CD4-positive, alpha-beta T cell treated with Interleukin-1 beta for 1 hour (primary cell): ENCODE results near the gene MAGOH.

ENCODE experiments used
- DNase-seq, 2 donors: peaks; one replicate each; pipeline ENCODE4 v3.0.0-alpha.2; 2020 to 2022

Gene MAGOH

GRCh38 chr1:53270107-53270506 is 31.8 kb upstream of the MAGOH start:
- no peak for DNase-seq

- DNase-seq: no peak
Observed at GRCh38 chr1:53267761-53268160, 29.4 kb upstream of the MAGOH start.

DNA sequence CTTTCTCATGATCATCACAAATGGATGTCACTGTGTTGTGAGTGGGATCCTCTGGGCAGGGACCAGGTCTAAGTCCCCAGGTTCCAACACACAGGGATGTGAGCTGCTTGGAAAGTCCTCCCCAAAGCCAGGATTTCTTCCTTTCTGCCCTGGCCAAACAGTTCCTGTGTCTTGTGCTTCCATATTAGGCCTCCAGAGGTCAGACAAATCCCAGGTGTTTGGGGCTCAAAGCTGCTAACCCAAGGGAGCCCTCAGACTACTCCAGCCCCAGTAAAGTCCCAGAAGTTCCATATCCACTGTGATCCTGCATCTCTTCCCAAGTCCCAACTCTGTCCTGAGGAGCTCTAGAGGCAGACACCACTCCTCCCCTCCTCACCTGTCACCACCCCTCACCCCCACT is 27.7 kb upstream of the MAGOH start:
- DNase-seq: no peak

GRCh38 chr1:53265581-53265980 is 27.3 kb upstream of the MAGOH start:
- DNase-seq: no peak

GRCh38 chr1:53264048-53264447 is 25.7 kb upstream of the MAGOH start:
- DNase-seq: no peak

GRCh38 chr1:53262000-53262399 is 23.7 kb upstream of the MAGOH start:
- DNase-seq: no peak

DNA sequence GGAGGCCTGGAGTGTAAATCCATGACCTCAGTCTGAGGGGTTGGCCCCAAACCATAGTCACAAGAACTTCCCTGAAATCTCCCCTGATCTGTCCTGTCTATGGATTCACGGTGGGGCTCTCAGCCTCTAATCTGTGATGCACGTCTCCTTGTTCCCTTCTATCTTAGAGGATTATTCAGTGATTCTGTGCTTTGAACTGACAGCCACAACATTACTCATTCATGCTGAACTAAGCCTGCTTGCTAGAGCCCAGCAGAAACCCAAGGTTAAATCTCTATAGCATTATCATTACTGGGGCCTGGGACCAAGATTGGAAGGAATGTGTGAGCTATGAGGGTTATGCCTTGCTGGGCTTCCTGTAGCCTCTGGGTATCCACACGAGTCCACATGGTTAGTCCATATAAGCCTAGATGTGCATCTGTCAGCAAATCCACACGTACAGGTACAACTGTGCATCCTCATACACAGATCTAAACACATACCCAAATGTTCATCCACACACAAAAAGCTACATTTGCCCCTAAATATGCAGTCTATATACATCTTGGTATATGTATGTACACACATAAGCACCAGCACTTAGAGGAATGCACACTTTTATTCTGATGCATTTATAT is 22.4 kb upstream of the MAGOH start:
- no peak for DNase-seq

DNA sequence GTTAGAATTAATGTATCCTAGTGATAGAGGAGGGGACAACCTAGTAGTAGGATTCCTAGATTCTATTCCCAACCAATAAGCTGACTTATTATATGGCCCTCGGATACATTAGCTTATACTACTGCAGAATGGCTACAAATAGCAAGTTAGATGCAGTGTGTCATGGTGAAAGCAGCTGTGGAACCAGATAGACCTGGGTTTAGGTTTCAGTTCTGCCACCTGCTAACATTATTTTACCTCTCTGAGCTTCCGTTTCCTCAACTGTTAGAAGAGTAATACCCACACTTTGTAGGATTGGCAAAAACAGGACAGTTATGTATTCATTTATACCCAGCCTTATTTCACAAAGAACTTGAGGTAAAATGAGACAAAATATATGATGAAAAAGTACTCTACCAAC is 21.6 kb upstream of the MAGOH start:
- no peak for DNase-seq

DNA sequence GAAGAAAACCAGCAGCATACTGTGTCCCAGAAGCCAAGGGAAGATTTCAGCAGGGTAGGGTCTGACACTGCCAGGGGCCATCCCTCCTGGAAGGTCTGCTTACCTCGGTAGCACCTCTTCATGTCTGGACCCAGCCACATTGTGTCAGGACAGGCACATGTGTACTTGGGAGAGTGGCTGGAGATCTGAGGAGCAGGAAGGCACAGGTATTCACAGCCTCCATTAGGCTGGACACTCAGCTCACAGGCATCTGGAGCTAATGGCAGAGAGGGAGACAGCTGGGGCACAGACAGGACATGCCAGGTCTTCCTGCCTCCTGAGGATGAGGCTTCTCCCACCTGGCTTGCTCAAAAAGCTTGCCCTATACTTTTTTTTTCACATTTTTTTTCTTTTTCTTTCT is 19.9 kb upstream of the MAGOH start:
- no peak for DNase-seq

DNA sequence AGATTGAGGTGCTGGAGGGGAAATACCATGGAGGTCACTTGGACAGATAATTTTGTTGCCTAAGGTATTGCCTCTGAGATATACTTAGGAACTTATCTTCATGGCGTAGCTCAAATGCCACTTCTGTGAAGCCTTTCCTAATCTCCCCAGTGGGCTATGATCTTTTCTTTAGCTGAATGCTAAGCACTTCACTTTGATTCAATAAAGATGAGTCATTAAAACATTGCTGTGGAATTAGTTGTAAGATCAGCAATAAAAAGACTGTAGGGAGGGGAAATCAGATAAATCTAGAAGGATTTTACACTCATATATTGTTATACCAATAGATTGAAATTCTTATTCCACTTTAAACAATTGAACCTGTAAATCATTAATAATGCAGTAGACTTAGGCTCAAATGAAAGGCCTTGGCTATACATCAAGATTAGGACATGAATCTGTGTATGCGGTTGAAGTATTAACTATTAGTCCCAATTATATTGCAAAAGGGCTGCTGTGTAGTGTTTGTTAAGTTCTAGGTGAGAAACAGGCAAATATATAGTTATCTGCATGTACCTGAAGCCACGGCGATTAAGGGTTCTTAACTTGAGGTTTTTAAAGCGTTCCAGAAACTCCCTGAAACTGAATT is 19.2 kb upstream of the MAGOH start:
- no peak for DNase-seq

- no peak for DNase-seq
Observed at GRCh38 chr1:53256511-53257453, 18.5 kb upstream of the MAGOH start.

DNA sequence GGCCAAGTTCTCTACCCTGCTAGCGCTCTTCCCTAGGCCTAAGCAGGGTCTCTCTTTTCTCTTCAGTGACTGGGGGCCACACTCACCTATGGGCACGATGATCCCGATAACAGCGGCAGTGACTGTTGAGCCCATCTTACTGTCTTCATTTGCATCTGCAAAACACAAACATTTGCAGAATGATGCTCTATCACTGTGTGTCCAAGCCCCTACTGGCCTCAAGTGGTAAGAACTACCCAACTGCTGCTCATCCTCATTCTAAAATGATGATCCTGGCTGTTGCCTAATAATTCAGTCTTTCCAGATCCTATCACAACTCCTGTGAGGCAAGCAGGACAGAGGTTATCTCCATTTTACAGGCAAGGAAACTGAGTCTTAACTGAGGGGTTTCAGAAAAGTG is 16.7 kb upstream of the MAGOH start:
- DNase-seq: no peak

DNA sequence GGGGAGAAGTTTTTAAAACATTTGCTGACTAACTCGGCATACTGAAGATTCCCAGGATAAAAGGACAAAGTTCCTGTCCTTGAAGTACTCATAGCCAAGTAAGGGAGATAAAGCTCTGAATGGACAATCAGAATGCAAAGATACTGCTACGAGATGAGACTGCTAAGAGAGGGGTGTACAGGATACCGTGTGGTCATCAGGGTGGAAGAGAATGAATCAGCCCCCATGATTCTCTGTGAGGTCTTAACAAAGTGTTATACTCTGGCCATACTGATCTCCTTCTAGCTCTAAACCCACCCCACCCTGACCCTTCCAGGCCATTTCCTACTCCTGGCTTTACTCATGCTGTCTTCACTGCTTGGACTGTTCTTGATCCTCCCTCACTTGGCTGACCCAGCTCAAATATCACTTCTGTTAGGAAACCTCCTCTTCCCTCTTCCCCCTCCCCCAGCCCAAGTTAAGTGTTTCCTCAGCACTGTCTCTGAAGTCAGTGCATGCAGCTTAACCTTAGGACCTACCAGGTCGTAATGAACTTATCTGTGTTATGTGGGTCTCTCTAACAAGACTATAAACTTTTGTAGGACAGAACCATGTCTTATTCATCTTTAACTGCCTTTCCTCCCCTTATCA is 15.8 kb upstream of the MAGOH start:
- DNase-seq: no peak

DNA sequence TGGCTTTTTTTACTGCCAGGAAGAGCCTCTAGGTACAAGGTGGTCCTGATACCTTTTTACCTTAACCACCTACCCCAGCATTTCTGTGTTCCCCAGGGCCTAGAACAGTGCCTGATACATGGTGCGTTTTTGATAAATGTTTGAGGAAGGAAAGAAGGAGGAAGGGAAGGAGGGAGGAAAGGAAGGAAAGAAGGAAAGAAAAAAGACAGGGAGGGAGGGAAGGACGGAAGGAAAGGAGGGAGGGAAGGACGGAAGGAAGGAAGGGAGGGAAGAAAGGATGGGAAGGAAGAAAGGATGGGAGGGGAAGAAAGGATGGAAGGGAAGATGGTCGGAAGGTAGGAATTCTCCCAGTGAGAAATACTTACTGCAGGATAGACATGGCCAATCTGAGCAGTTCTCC is 12.0 kb upstream of the MAGOH start:
- DNase-seq: no peak

DNA sequence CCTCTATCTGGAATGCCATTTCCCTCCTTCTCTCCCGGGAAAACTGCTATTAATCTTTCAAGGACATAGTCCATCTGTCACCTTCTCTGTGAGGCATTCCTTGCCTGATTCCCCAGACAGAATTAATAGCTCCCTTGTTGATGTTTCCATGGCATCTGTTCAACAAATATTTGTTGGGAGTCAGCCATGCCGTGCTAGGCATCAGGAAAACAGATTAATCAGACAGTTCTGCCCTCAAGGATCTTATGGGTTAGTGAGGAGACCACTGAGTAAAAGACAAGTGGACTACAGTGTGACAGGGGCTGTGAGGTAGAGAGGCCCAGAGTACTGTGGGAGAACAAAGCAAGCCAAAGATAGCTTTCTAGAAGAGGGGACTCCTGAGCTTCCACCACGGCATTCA is 11.4 kb upstream of the MAGOH start:
- no peak for DNase-seq

- DNase-seq: no peak
Observed at GRCh38 chr1:53246261-53247134, 8.2 kb upstream of the MAGOH start.

- no peak for DNase-seq
Observed at GRCh38 chr1:53244141-53244540, 5.8 kb upstream of the MAGOH start.

DNA sequence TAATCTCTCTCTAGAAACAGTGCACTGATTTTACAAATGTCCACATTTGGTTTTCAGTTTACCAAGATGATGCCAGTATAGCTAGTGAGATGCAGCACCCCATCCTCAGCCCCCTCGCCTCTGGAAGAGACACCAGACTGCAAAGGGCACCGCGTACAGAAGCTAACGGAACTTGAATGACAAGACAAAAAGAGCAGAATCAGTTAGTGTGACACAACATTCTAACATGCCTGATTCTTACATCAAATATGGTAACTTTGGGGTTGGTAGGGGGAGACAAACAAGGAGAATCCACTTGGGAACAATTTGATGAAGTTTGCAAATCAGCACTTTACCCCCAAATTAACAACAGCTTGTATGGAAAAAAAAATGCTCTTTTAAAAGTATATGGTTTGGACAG is 4.1 kb upstream of the MAGOH start:
- DNase-seq: no peak

- no peak for DNase-seq
Observed at GRCh38 chr1:53241828-53242227, 3.5 kb upstream of the MAGOH start.

DNA sequence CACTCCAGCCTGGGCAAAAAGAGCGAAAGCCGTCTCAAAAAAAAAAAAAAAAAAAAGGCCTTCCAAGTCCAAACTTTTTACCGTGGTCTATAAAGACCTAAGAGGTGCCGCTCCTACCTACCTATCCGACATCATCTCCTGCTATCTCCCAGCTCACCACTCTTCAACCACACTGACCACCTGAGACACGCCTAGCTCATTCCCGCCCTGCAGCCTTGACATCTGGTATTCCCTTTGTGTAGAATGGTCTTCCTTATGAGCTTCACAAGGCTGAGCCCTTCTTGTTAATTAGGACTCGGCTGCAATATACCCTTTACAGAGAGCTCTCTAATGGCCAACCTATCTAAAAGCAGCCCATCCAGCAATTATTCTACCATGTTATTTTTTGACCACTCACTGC is 680 bp downstream of the MAGOH start:
- DNase-seq: no peak

DNA sequence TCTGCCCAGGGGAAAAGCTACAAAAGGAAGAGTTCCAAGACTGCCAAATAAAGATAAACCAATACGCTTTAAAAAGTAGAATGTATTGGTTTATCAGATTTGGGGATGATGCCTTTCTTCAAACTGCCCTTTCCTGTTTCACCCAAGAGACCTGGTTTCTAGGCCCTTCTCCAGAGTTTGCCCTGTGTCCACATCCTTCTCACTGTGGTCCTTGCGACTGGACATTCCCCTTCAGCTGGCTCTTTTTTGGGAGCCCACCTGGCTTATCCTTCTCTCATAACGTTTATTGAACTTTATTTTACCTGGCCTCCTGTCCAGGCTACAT is 17.4 kb downstream of the MAGOH start:
- no peak for DNase-seq

DNA sequence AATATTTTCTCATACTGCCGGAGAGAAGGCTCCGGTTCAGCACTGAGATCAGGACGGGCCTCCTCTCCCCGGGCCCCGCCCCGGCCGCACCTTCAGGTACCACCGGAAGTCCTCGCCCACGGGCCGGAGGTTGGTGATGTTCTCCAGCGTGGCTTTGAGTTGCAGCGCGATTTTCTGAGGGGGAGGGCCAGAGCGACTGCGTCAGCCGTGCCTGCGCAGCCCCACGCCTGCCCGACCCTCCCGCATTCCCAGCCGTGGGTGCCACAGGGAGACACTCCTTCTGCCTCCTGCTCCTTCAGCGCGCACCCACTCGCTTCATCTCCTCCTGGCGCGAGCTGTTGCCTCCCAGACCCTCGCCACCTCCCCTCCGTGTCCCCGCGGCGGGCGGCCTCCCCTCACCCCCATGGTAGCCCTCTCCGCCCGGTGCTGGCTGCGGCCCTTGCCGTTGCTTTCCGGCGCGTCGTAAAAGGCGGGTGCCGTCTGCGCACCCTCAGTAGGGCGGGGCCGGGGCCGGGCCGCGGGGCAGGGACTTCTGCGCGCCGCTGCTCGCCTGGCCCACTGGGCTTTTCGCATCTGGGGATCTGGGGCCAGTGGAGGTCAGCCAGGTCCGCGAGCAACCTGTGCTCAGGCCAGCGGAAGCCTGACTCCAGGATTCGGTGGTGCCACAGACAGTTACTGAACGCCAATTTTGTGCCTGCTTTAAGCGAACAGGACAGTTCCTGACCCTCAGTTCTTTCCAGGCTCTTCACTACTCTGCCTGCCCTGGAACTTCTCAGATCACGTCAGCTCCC is 18.0 kb downstream of the MAGOH start, which contains the start of gene CZIB:
CZIB (minus strand) TSS at position 464 of the 791 bp plus-strand sequence; CDS start at position 405, 59 bp downstream.
- DNase-seq: peak; percentile 91 to 92
